Ovary (tissue), 10 donors: Measurements from ENCODE around the gene MNAT1. TPM values are rescaled to one million over a fixed set of nuclear protein-coding genes. Genes with fewer than 3 reads are reported as not detected.

Experiments
- DNase-seq, 5 donors: peaks; one replicate each; pipeline ENCODE4 v3.0.0-alpha.2; 2019 to 2020
- H3K27ac ChIP-seq, 2 donors: fragments of 200-600 bp; one replicate each; pipeline versions ENCODE4 v1.5.1 to v1.8.0; 2019 to 2022
- H3K27me3 ChIP-seq: fragments of 200-600 bp; one replicate; pipeline ENCODE4 v1.8.0; 2022
- H3K36me3 ChIP-seq: fragments of 200-600 bp; sonication (generic); one replicate; pipeline ENCODE4 v1.5.1; 2019
- H3K4me1 ChIP-seq: one replicate; pipeline ENCODE4 v1.8.1; 2013; ENCODE audit warnings: mild to moderate bottlenecking, moderate library complexity; ENCODE audit not compliant: insufficient read depth
- H3K4me3 ChIP-seq: fragments of 200-600 bp; sonication (generic); one replicate; pipeline ENCODE4 v1.5.1; 2017
- H3K9me3 ChIP-seq, 2 donors: fragments of 200-600 bp in 1 of 2; sonication (generic) in 1 of 2; one replicate each; pipeline versions ENCODE4 v1.5.1 to v1.8.1; 2013 to 2019; ENCODE audit warnings: mild to moderate bottlenecking in 1 of 2, moderate library complexity in 1 of 2
- EP300 ChIP-seq: sonication (generic); formaldehyde crosslinking; IDR thresholded peaks from one replicate; pipeline ENCODE4 v1.6.1; 2017; ENCODE audit warnings: antibody characterized with exemption
- POLR2A ChIP-seq: fragments of 450-650 bp; IDR thresholded peaks from one replicate; pipeline ENCODE4 v1.6.1; 2017; ENCODE audit warnings: antibody characterized with exemption, mild to moderate bottlenecking, moderate library complexity
- WGBS, 3 donors: extraction: QIAGEN DNeasy Blood & Tissue Kit in 1 of 3; methylation state at CpG; one replicate each; pipeline versions ENCODE4 v1.1.5 to v1.1.7; 2013 to 2017; 5-methylcytosine and 5-hydroxymethylcytosine counted together
- intact Hi-C, 4 donors: fragments of 100-400 bp; cut with DNase I; formaldehyde crosslinking; loops; one replicate each; pipeline versions ENCODE4 v1.11.0 to v1.15.1; 2022 to 2023
- long read RNA-seq, 3 donors: library from polyadenylated mRNA in 2 of 3; unstranded in 2 of 3; transcript quantifications; one replicate each; pipeline ENCODE4 v2.0.0 and lab custom pipeline, GENCODE V29; 2021 to 2026
- polyA plus RNA-seq, 2 donors: library from polyadenylated mRNA; stranded (reverse); fragments of 200-250 nt in 1 of 2; fragments of 350-450 nt in 1 of 2; fragmentation: Illumina TruSeq in 1 of 2; extraction: RNeasy Lipid Tissue Mini Kit (QIAGEN cat#74804) in 1 of 2; gene quantifications; one replicate each; pipeline ENCODE4 v1.2.3, GENCODE V29; 2013 to 2014
- total RNA-seq, 7 donors: library from RNA; depleted of rRNA in 2 of 7; stranded (reverse); fragments of >200 nt in 2 of 7; fragmentation: NEBNext Ultra II Directional in 3 of 7; extraction: Animal tissue kit (Norgen Biotek cat#: 25700) in 3 of 7; gene quantifications; one replicate each; pipeline versions ENCODE4 v1.1.0 to v1.2.4, GENCODE V29; 2016 to 2023
- TF ChIP-seq, protein P1 (sequence below), 3 donors: fragments of 450-650 bp in 2 of 3; fragments of 200-600 bp in 1 of 3; IDR thresholded peaks; one replicate each; pipeline versions ENCODE4 v1.5.1 to v1.8.0; 2016 to 2022; ENCODE audit warnings: antibody characterized with exemption in 3 of 3, mild to moderate bottlenecking in 1 of 3
- donor health status: DM: no; HTN: no; CAD: no; lungs with moderate emphysema.
- donor health status: DM: no; HTN: no; CAD: no.
- donor health status: Bipolar disorder and iron deficiency.
- donor health status: DM: yes; HTN: yes; CAD: no.
- donor health status: DM: no; HTN: no; CAD: no.
- donor health status: DM: yes; HTN: yes; CAD: no.

Gene MNAT1
- total RNA-seq: 10 to 100 TPM; 28.7 to 59.4 (median 44.8) TPM
- 10 to 100 TPM; 23.0 to 24.0 TPM for polyA plus RNA-seq
- long read RNA-seq, donor 1, transcript MNAT1-201 (8 exons, 2,635 nt): major isoform, 8 of 18 reads
- long read RNA-seq, donor 1, partial matches to known transcripts: 6 of 18 reads
- long read RNA-seq, donor 1, other reads (novel, unspliced or antisense): 3 of 18 reads
- long read RNA-seq, donor 2, transcript MNAT1-208 (4 exons, 1,097 nt): minor isoform, 5 of 15 reads
- long read RNA-seq, donor 2, transcript MNAT1-201 (8 exons, 2,635 nt): major isoform, 10 of 15 reads
- long read RNA-seq, donor 2, partial matches to known transcripts: 0 of 15 reads
- long read RNA-seq, donor 2, other reads (novel, unspliced or antisense): 0 of 15 reads
- long read RNA-seq, donor 3, transcript MNAT1-201 (8 exons, 2,635 nt): major isoform, 13 of 16 reads
- long read RNA-seq, donor 3, partial matches to known transcripts: 0 of 16 reads
- long read RNA-seq, donor 3, other reads (novel, unspliced or antisense): 2 of 16 reads

DNA sequence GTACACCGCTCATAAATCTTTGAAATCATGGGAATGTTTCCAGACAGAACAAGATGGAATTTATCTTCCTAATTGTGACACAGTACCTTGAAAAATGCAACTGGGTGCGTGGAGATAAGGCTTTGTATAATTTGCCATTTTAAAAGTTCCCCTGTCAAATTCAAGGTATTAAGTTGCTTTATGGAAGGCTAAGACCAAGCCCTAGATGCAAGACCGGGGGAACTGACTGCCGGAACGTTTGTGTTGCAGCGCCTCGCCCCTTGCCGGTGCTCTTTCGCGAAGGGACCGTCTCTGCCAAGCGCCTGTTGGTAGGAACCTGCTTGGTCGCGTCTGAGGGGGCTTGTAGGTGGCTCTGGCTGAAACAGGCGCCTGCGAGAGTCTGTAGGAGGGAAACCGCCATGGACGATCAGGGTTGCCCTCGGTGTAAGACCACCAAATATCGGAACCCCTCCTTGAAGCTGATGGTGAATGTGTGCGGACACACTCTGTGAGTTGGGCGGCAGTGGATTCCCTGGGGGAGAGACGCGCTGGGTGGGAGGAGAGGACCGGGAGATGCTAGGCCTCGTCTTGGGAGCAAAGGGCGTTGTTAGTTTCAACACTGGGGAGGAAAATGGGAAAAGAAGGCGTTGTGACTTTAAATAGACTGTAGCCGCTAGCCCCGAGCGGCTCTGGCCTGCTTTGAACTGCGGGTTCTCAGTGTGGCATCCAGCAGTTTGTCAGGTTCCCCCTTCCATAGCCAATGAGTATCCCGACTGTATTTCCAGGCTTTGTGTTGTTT lies at the start of gene MNAT1:
MNAT1 (plus strand) TSS at position 297 of the 778 bp plus-strand sequence; CDS start at position 399, 102 bp downstream.
- Histone ChIP-seq H3K4me1 (peaks cover 2% of the 10 kb centered on the region), H3K4me3 (peak within 1 kb of the TSS; percentile 83), H3K36me3 (no peaks in the 10 kb centered on the region), H3K27me3 (no peaks in the 10 kb centered on the region), H3K27ac (peak within 1 kb of the TSS; percentile 64 to 77), H3K9me3 (no peaks in the 10 kb centered on the region)
- WGBS, 3 donors: 1 to 2% (median 2%) methylated on average over 33 of the region's 33 CpGs
- TF ChIP-seq, protein P1, sequence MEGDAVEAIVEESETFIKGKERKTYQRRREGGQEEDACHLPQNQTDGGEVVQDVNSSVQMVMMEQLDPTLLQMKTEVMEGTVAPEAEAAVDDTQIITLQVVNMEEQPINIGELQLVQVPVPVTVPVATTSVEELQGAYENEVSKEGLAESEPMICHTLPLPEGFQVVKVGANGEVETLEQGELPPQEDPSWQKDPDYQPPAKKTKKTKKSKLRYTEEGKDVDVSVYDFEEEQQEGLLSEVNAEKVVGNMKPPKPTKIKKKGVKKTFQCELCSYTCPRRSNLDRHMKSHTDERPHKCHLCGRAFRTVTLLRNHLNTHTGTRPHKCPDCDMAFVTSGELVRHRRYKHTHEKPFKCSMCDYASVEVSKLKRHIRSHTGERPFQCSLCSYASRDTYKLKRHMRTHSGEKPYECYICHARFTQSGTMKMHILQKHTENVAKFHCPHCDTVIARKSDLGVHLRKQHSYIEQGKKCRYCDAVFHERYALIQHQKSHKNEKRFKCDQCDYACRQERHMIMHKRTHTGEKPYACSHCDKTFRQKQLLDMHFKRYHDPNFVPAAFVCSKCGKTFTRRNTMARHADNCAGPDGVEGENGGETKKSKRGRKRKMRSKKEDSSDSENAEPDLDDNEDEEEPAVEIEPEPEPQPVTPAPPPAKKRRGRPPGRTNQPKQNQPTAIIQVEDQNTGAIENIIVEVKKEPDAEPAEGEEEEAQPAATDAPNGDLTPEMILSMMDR (IDR thresholded peaks at IDR 0.05): peak in 1 of 3 donors; percentile 5
- TF ChIP-seq EP300 (no peak), POLR2A (peak; percentile 38)
- DNase-seq: peak; percentile 69 to 83 (median 74)
- intact Hi-C loops: no loop called here

DNA sequence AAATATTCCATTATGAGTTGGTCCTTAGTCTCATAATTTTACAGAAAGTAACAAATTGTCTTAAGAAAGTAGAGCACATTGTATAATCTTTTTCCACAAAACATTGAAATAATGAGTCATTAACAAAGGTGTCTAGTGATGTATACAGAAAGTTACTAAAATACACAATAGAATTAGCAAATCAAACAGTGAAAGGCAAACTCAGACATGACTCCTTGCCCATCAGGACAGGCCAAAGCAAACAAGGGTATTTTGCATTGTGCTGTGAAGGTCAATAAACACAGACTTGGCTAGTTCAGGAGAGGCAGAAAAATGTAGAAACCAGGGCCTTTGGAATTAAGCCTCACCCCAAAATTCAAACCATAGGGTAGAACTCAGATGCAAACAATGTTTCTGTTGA lies 47.7 kb upstream of the MNAT1 start:
- no peak overlapping the region for H3K4me3 ChIP-seq
- no peaks in the 10 kb centered on the region for H3K4me1 ChIP-seq
- TF ChIP-seq POLR2A (no peak), EP300 (no peak)
- TF ChIP-seq, protein P1 (IDR thresholded peaks at IDR 0.05): no peak
- no peak overlapping the region for H3K27ac ChIP-seq
- H3K27me3 ChIP-seq: no peaks in the 10 kb centered on the region
- H3K9me3 ChIP-seq: no peaks in the 10 kb centered on the region
- H3K36me3 ChIP-seq: no peaks in the 10 kb centered on the region
- intact Hi-C loops: no loop called here
- DNase-seq: no peak

DNA sequence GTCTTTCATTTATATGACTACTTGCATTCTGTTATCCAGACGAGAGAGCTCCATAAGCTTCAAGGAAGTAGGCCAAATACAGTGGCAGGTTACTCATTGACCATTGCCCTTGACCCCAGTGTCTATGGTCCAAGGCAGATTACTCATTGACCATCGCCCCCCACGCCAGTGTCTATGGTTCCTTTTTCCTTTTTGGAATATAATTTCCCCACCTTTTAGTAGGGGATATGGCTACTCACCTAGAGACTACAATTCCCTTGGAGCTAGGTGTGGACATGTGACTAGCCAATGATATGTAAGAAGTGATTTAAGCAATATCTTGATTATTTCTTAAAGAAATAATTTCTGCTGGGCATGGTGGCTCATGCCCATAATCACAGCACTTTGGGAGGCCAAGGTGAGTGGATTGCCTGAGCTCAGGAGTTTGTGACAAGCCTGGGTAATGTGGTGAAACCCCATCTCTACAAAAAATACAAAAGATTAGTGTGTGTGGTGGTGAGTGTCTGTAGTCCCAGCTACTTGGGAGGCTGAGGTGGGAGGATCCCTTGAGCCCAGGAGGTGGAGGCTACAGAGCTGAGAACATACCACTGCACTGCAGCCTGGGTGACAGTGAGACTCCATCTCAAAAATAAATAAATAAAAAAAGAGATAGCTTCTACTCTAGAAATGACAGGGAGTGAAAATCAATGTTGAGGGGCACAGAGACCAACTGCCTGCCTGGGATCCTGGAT lies 43.0 kb upstream of the MNAT1 start:
- no peaks in the 10 kb centered on the region for H3K4me1 ChIP-seq
- WGBS, 3 donors: 78 to 84% (median 81%) methylated on average over 3 of the region's 3 CpGs
- intact Hi-C loops: no loop called here
- no peak overlapping the region for H3K27ac ChIP-seq
- no peak for TF ChIP-seq EP300
- TF ChIP-seq, protein P1 (IDR thresholded peaks at IDR 0.05): no peak
- no peak for TF ChIP-seq POLR2A
- DNase-seq: no peak
- H3K9me3 ChIP-seq: no peaks in the 10 kb centered on the region
- no peak overlapping the region for H3K4me3 ChIP-seq
- no peaks in the 10 kb centered on the region for H3K36me3 ChIP-seq
- H3K27me3 ChIP-seq: no peaks in the 10 kb centered on the region

- 81 to 86% (median 86%) methylated on average over 4 of the region's 4 CpGs for WGBS, 3 donors
- Histone ChIP-seq H3K4me1 (no peaks in the 10 kb centered on the region), H3K27ac (no peak overlapping the region), H3K4me3 (no peak overlapping the region), H3K9me3 (no peaks in the 10 kb centered on the region), H3K36me3 (no peaks in the 10 kb centered on the region), H3K27me3 (no peaks in the 10 kb centered on the region)
- intact Hi-C loops: no loop called here
- no peak for DNase-seq
- no peak for TF ChIP-seq EP300
- TF ChIP-seq POLR2A: no peak
- TF ChIP-seq, protein P1 (IDR thresholded peaks at IDR 0.05): no peak
These were observed 39.2 kb upstream of the MNAT1 start for GRCh38 chr14:60695327-60695726.
